GM12873 (cell line): Measurements from ENCODE around the gene REM2.

Experiments
- TF ChIP-seq, protein P1 (sequence below): IDR thresholded peaks from 2 replicates; pipeline ENCODE4 v1.5.1; 2012; ENCODE audit warnings: low read depth, mild to moderate bottlenecking, moderate library complexity, low read length, control low read depth; ENCODE audit not compliant: insufficient read depth; ENCODE audit errors: missing control alignments

Gene REM2

DNA sequence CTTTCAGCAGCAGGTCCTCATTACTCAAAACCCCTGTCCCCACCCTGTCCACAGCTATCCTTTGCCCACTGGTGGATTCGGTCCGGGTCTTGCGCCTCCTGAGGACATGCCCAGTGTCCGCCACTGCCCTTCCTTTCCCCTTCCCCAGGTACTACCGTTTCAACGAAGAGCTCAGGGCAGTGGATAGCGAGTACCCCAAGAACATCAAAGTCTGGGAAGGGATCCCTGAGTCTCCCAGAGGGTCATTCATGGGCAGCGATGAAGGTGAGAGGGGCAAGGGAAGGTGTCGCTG lies 38.0 kb upstream of the REM2 start:
- TF ChIP-seq, protein P1, sequence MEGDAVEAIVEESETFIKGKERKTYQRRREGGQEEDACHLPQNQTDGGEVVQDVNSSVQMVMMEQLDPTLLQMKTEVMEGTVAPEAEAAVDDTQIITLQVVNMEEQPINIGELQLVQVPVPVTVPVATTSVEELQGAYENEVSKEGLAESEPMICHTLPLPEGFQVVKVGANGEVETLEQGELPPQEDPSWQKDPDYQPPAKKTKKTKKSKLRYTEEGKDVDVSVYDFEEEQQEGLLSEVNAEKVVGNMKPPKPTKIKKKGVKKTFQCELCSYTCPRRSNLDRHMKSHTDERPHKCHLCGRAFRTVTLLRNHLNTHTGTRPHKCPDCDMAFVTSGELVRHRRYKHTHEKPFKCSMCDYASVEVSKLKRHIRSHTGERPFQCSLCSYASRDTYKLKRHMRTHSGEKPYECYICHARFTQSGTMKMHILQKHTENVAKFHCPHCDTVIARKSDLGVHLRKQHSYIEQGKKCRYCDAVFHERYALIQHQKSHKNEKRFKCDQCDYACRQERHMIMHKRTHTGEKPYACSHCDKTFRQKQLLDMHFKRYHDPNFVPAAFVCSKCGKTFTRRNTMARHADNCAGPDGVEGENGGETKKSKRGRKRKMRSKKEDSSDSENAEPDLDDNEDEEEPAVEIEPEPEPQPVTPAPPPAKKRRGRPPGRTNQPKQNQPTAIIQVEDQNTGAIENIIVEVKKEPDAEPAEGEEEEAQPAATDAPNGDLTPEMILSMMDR: no peak

DNA sequence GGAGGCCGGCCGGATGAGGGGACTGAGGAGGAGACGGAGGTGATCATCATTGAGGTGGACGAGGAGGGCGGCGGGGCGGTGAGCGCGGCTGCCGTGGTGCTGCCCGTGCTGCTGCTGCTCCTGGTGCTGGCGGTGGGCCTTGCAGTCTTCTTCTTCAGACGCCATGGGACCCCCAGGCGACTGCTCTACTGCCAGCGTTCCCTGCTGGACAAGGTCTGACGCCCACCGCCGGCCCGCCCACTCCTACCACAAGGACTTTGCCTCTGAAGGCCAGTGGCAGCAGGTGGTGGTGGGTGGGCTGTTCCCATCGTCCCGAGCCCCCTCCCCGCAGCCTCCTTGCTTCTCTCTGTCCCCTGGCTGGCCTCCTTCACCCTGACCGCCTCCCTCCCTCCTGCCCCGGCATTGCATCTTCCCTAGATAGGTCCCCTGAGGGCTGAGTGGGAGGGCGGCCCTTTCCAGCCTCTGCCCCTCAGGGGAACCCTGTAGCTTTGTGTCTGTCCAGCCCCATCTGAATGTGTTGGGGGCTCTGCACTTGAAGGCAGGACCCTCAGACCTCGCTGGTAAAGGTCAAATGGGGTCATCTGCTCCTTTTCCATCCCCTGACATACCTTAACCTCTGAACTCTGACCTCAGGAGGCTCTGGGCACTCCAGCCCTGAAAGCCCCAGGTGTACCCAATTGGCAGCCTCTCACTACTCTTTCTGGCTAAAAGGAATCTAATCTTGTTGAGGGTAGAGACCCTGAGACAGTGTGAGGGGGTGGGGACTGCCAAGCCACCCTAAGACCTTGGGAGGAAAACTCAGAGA lies 37.0 kb upstream of the REM2 start:
- TF ChIP-seq, protein P1: no peak

DNA sequence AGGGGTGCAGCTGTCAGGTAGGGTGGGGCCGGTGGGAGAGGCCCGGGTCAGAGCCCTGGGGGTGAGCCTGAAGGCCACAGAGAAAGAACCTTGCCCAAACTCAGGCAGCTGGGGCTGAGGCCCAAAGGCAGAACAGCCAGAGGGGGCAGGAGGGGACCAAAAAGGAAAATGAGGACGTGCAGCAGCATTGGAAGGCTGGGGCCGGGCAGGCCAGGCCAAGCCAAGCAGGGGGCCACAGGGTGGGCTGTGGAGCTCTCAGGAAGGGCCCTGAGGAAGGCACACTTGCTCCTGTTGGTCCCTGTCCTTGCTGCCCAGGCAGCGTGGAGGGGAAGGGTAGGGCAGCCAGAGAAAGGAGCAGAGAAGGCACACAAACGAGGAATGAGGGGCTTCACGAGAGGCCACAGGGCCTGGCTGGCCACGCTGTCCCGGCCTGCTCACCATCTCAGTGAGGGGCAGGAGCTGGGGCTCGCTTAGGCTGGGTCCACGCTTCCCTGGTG lies 36.2 kb upstream of the REM2 start:
- TF ChIP-seq, protein P1: no peak

DNA sequence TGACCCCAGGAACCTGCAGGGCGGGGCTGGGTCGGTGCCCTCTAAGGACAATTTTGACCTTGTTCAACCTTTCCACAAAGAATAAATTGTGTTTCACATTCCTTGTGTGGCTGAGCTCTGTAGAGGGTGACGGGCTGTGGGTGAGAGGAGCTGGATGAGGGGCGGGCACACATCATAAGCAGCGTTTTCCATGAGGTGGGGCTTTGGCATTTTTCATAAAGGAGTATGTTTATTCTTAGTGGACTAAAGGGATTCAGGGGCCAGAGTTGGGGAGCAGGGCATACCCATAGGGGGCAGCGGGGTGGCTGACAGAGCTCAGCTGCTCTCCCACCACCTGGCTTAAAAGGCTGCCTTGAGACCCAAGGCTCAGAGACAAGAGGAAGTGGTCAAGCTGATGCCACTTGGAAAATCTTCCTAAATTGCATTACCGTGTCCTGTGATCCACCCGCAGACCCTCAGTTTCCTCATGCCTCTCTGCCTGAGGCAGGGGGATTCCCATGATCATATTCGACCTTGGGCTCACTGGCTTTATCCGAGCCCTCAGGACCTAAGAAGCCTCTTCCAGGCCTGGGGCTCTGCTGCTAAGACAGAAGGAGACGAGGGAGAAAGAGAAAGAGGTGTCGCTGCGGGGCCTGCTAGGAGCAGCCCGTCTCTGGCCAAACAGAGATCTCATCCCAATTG lies 35.2 kb upstream of the REM2 start:
- TF ChIP-seq, protein P1: peak; percentile 39

DNA sequence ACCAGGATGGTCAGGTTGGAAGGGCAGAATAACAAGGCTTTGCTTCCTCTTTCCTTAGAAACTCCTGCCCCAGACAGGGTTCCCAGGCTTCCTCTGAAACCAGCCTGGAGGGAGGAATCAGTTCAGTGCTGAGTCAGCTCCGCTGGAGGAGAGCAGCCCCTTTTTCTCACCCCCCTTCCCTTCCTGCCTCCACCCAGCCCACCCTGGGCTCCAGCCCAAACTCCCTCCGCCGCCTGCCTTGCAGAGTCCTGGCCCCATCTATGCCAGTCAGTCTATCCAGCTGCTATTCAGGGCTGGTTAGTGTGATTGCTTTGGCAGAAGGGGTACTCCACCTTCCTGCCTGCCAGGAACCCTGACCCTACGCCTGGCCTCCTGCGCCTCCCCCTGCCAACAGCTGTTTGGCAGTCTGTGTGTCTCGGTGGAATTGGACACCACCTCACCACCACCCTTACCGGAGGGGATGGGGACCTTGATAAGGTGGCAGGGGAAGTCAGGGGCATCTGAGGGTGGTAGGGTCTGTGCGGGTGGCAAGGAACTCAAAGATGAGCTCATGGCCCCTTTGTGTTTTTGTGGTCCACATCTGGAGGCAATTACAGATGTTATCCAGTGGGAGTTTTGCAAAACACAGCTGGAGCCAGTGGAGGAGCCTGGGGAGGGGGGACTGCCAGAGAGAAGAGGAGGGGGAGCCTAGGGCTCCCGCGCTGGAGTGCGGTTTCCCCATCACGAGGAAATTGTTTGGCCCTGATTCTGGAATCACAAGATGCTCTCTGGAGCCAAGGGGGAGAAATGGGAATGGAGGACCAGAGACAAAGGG lies 34.5 kb upstream of the REM2 start:
- TF ChIP-seq, protein P1: no peak

DNA sequence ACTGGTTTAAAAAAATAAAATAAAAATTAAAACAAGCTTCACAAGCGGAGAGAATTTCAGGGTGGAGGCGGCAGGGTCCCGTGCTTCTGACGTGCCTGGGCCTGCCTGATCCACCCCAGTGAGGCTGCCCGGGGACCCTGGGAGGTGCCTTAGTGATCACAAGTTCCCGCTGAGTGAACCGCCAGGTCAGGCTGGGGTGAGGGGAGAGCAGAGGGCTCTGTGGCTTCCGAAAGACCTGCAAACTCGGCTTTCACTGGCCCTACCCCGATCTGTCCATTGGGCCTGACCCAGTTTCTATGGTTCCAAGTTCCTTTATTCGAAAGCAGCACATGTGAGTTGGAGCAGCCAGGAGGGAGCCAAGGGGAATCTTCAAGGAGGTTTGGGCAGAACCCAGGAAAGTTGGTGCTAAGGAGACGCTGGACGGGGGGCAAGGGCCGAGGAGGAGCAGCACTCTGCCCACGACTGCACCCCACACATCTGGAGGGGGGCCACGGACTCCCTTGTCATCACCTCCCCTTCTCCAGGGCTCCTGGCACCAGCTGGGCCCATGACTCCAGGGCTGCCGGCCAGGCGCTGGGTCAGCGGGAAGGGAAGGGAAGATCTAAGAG lies 33.7 kb upstream of the REM2 start:
- TF ChIP-seq, protein P1: no peak
